WTC11 (cell line): ENCODE results near the gene NOP14. TPM values are rescaled to one million over a fixed set of nuclear protein-coding genes. Genes with fewer than 3 reads are reported as not detected.

ENCODE experiments used
- ATAC-seq: fragments of 200-7000 bp; cut with Tn5 transposase; 2 replicates; pipeline ENCODE4 v1.10.0; 2021; ENCODE audit warnings: mild to moderate bottlenecking, moderate library complexity
- CTCF ChIA-PET: fragments of 300-600 bp; sonication (Branson Sonifier 250); formaldehyde crosslinking; loops from one replicate; lab custom pipeline; 2021; ENCODE audit warnings: antibody characterized with exemption; lab: Charles Lee
- POLR2A ChIA-PET: fragments of 350-600 bp; sonication (Branson Sonifier 250); formaldehyde crosslinking; loops from one replicate; lab custom pipeline; 2021; ENCODE audit warnings: antibody characterized with exemption; lab: Charles Lee
- DNase-seq: peaks from one replicate; pipeline ENCODE4 v3.0.0; 2021; ENCODE audit warnings: low spot score
- H3K27ac Mint-ChIP-seq: 2 replicates; pipeline ENCODE4 v1.8.0; 2021; ENCODE audit warnings: mixed read lengths
- H3K27me3 Mint-ChIP-seq: 2 replicates; pipeline ENCODE4 v1.8.0; 2021; ENCODE audit warnings: low read depth, mild to moderate bottlenecking, moderate library complexity, mixed read lengths
- H3K36me3 Mint-ChIP-seq: 2 replicates; pipeline ENCODE4 v1.8.0; 2021; ENCODE audit warnings: mixed read lengths
- H3K4me1 Mint-ChIP-seq: 2 replicates; pipeline ENCODE4 v1.8.0; 2022; ENCODE audit warnings: mixed read lengths
- H3K4me3 Mint-ChIP-seq: 2 replicates; pipeline ENCODE4 v1.8.0; 2021; ENCODE audit warnings: mild to moderate bottlenecking, moderate library complexity, mixed read lengths
- H3K9me3 Mint-ChIP-seq: 2 replicates; pipeline ENCODE4 v1.8.0; 2021; ENCODE audit warnings: mixed read lengths
- CREB1 ChIP-seq: sonication (generic); formaldehyde crosslinking; IDR thresholded peaks from 2 replicates; pipeline ENCODE4 v1.8.0; 2023; ENCODE audit warnings: mild to moderate bottlenecking, missing genetic modification reagents
- HMGA2 ChIP-seq: fragments of 250-450 bp; sonication (Bioruptor Pico); IDR thresholded peaks from 2 replicates; pipeline ENCODE4 v1.4.0; 2021; ENCODE audit warnings: mild to moderate bottlenecking, moderate library complexity
- IRF2 ChIP-seq: sonication (generic); formaldehyde crosslinking; IDR thresholded peaks from 2 replicates; pipeline ENCODE4 v1.8.0; 2022; ENCODE audit warnings: low read depth, missing genetic modification reagents, borderline replicate concordance
- JAZF1 ChIP-seq: fragments of 250-450 bp; sonication (Bioruptor Pico); IDR thresholded peaks from 2 replicates; pipeline ENCODE4 v1.9.0; 2021; ENCODE audit warnings: moderate library complexity, mild to moderate bottlenecking, inconsistent platforms
- MYBL2 ChIP-seq: sonication (generic); formaldehyde crosslinking; IDR thresholded peaks from 2 replicates; pipeline ENCODE4 v1.8.1; 2023; ENCODE audit warnings: mild to moderate bottlenecking, moderate library complexity, missing genetic modification reagents
- NFE2L1 ChIP-seq: sonication (generic); formaldehyde crosslinking; IDR thresholded peaks from 2 replicates; pipeline ENCODE4 v1.8.1; 2023; ENCODE audit warnings: missing genetic modification reagents
- NR2C2 ChIP-seq: sonication (generic); formaldehyde crosslinking; IDR thresholded peaks from 2 replicates; pipeline ENCODE4 v1.8.0; 2022; ENCODE audit warnings: mild to moderate bottlenecking, missing genetic modification reagents
- OVOL2 ChIP-seq: fragments of 250-450 bp; sonication (Bioruptor Pico); IDR thresholded peaks from 2 replicates; pipeline ENCODE4 v1.9.0; 2021; ENCODE audit warnings: mild to moderate bottlenecking, borderline replicate concordance
- TP53 ChIP-seq: sonication (generic); formaldehyde crosslinking; IDR thresholded peaks from 2 replicates; pipeline ENCODE4 v1.8.1; 2023; ENCODE audit warnings: mild to moderate bottlenecking, missing genetic modification reagents
- ZNF121 ChIP-seq: sonication (generic); formaldehyde crosslinking; IDR thresholded peaks from 2 replicates; pipeline ENCODE4 v1.8.0; 2023; ENCODE audit warnings: missing genetic modification reagents
- ZNF138 ChIP-seq: sonication (generic); formaldehyde crosslinking; conservative IDR thresholded peaks from 2 replicates; pipeline ENCODE4 v1.8.1; 2022; ENCODE audit warnings: mild to moderate bottlenecking, moderate library complexity, missing genetic modification reagents
- ZNF671 ChIP-seq: fragments of 250-450 bp; sonication (Bioruptor Pico); IDR thresholded peaks from 2 replicates; pipeline ENCODE4 v1.8.0; 2021; ENCODE audit warnings: mild to moderate bottlenecking
- total RNA-seq: library from RNA; stranded (reverse); gene quantifications from 3 replicates; pipeline ENCODE4 v1.2.3, GENCODE V29; 2021
- TF ChIP-seq, protein P1 (sequence below): sonication (generic); formaldehyde crosslinking; IDR thresholded peaks from 2 replicates; pipeline ENCODE4 v1.8.1; 2022; ENCODE audit warnings: missing genetic modification reagents, borderline replicate concordance
- TF ChIP-seq, protein P2 (sequence below): sonication (generic); formaldehyde crosslinking; IDR thresholded peaks from 2 replicates; pipeline ENCODE4 v1.8.1; 2022; ENCODE audit warnings: mild to moderate bottlenecking, missing genetic modification reagents, moderate library complexity, borderline replicate concordance
- TF ChIP-seq, protein P3 (sequence below): fragments of 200-600 bp; IDR thresholded peaks from 2 replicates; pipeline ENCODE4 v1.8.0; 2022; ENCODE audit warnings: antibody characterized with exemption
- TF ChIP-seq, protein P4 (sequence below): sonication (generic); formaldehyde crosslinking; IDR thresholded peaks from 2 replicates; pipeline ENCODE4 v1.8.1; 2023; ENCODE audit warnings: mild to moderate bottlenecking, missing genetic modification reagents
- TF ChIP-seq, protein P5 (sequence below): sonication (generic); formaldehyde crosslinking; IDR thresholded peaks from 2 replicates; pipeline ENCODE4 v1.8.0; 2022; ENCODE audit warnings: mild to moderate bottlenecking, missing genetic modification reagents
- TF ChIP-seq, protein P6 (sequence below): sonication (generic); formaldehyde crosslinking; IDR thresholded peaks from 2 replicates; pipeline ENCODE4 v1.8.0; 2022; ENCODE audit warnings: mild to moderate bottlenecking, missing genetic modification reagents
- TF ChIP-seq, protein P7 (sequence below): sonication (generic); formaldehyde crosslinking; IDR thresholded peaks from 2 replicates; pipeline ENCODE4 v1.8.0; 2022; ENCODE audit warnings: mild to moderate bottlenecking, missing genetic modification reagents
- TF ChIP-seq, protein P8 (sequence below): sonication (generic); formaldehyde crosslinking; IDR thresholded peaks from 2 replicates; pipeline ENCODE4 v1.8.1; 2022; ENCODE audit warnings: low read depth, missing genetic modification reagents, borderline replicate concordance

Gene NOP14
- total RNA-seq, 1 experiment from 2014 or later, result 39.1 TPM

DNA sequence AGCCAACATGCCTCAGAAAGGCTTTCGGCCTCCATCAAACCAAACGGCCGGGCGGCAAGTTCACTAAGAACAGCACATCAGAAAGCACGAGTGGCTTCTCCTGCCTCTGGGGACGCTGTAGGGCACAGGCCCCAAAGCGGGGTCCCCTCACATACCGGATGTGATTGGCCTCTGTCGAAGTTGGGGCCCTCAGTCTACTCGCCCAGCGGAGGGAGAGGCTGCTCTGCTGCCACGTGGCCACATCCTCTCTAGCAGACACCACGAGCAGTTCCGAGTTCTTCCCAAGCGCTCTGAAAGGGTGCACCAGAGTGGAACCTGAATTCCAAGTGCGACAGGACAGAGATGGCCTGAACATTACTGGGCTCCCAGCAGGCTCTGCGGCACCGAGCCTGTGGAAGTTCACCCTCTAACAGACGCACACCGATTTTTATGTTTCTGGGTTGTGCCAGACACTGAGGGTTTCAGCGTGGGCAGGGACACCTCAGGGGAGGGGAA is 21.1 kb downstream of the NOP14 start:
- Mint-ChIP-seq H3K36me3 (peaks cover 69% of the 10 kb centered on the region), H3K9me3 (no peaks in the 10 kb centered on the region), H3K4me3 (no peak overlapping the region), H3K27me3 (no peaks in the 10 kb centered on the region), H3K4me1 (peaks cover 3% of the 10 kb centered on the region; the same call in 1 of the 2 replicates), H3K27ac (peak overlapping the region; percentile 87)
- no peak for TF ChIP-seq ZNF121
- no peak for TF ChIP-seq OVOL2
- TF ChIP-seq, protein P1, sequence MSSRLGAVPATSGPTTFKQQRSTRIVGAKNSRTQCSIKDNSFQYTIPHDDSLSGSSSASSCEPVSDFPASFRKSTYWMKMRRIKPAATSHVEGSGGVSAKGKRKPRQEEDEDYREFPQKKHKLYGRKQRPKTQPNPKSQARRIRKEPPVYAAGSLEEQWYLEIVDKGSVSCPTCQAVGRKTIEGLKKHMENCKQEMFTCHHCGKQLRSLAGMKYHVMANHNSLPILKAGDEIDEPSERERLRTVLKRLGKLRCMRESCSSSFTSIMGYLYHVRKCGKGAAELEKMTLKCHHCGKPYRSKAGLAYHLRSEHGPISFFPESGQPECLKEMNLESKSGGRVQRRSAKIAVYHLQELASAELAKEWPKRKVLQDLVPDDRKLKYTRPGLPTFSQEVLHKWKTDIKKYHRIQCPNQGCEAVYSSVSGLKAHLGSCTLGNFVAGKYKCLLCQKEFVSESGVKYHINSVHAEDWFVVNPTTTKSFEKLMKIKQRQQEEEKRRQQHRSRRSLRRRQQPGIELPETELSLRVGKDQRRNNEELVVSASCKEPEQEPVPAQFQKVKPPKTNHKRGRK (CRISPR knock-in tag), result no peak
- no peak for TF ChIP-seq TP53 (CRISPR knock-in tag)
- no peak for TF ChIP-seq ZNF138 (CRISPR knock-in tag)
- TF ChIP-seq CREB1 (CRISPR knock-in tag), result no peak
- no peak for TF ChIP-seq ZNF671 (CRISPR knock-in tag)
- TF ChIP-seq NFE2L1 (CRISPR knock-in tag), result no peak
- TF ChIP-seq, protein P2, sequence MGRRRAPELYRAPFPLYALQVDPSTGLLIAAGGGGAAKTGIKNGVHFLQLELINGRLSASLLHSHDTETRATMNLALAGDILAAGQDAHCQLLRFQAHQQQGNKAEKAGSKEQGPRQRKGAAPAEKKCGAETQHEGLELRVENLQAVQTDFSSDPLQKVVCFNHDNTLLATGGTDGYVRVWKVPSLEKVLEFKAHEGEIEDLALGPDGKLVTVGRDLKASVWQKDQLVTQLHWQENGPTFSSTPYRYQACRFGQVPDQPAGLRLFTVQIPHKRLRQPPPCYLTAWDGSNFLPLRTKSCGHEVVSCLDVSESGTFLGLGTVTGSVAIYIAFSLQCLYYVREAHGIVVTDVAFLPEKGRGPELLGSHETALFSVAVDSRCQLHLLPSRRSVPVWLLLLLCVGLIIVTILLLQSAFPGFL (CRISPR knock-in tag), result no peak
- no peak for TF ChIP-seq JAZF1 (CRISPR knock-in tag)
- no peak for TF ChIP-seq IRF2 (CRISPR knock-in tag)
- TF ChIP-seq, protein P3, sequence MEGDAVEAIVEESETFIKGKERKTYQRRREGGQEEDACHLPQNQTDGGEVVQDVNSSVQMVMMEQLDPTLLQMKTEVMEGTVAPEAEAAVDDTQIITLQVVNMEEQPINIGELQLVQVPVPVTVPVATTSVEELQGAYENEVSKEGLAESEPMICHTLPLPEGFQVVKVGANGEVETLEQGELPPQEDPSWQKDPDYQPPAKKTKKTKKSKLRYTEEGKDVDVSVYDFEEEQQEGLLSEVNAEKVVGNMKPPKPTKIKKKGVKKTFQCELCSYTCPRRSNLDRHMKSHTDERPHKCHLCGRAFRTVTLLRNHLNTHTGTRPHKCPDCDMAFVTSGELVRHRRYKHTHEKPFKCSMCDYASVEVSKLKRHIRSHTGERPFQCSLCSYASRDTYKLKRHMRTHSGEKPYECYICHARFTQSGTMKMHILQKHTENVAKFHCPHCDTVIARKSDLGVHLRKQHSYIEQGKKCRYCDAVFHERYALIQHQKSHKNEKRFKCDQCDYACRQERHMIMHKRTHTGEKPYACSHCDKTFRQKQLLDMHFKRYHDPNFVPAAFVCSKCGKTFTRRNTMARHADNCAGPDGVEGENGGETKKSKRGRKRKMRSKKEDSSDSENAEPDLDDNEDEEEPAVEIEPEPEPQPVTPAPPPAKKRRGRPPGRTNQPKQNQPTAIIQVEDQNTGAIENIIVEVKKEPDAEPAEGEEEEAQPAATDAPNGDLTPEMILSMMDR, result no peak
- TF ChIP-seq, protein P4, sequence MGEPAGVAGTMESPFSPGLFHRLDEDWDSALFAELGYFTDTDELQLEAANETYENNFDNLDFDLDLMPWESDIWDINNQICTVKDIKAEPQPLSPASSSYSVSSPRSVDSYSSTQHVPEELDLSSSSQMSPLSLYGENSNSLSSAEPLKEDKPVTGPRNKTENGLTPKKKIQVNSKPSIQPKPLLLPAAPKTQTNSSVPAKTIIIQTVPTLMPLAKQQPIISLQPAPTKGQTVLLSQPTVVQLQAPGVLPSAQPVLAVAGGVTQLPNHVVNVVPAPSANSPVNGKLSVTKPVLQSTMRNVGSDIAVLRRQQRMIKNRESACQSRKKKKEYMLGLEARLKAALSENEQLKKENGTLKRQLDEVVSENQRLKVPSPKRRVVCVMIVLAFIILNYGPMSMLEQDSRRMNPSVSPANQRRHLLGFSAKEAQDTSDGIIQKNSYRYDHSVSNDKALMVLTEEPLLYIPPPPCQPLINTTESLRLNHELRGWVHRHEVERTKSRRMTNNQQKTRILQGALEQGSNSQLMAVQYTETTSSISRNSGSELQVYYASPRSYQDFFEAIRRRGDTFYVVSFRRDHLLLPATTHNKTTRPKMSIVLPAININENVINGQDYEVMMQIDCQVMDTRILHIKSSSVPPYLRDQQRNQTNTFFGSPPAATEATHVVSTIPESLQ, result no peak
- TF ChIP-seq, protein P5, sequence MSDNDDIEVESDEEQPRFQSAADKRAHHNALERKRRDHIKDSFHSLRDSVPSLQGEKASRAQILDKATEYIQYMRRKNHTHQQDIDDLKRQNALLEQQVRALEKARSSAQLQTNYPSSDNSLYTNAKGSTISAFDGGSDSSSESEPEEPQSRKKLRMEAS (CRISPR knock-in tag), result no peak
- ATAC-seq (no peak), DNase-seq (no peak)
- POLR2A ChIA-PET, result no interaction called here
- CTCF ChIA-PET, result no interaction called here

DNA sequence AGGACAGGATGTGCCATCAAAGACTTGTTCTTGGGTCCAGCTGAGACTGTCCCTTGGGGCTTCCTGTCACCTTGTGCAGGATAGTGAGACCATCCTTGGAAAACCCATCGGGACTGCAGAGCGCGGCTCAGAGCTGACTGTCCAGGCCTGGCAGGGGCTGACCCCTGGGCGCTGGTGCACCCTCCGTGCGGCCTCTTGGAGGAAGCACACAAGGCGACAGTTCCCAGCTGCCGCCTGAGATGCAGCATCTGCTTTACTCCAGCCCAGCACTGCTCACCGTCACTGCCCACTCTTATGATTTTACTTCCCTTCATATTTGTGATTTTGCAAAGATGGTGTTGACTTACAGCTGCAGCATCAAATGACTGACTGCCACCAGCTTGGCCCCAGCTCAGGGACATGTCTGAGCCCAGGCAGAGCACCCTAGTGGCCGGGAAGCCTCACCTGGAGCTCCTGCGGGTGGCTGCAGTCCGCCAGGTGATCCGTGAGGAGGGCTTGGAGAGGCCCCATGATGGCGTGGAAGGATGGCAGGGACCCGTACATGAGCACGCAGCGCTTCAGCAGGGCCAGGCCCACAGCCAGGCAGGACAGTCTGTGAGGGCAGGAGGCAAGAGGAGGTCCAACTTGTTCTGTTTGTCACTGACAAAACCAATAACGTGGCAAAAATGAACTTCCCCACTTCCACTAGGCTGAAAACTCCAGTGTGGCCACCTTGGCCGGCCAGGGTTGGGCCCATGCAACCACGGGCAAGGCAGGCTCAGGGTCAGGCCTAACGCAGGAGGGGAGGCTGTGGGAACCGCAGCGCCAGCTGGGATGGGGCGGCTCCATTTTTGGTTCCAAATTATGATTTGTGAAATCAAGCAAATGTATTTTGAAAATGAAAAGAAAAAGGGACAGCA is 21.8 kb downstream of the NOP14 start:
- no peak overlapping the region for H3K27ac Mint-ChIP-seq
- TF ChIP-seq, protein P6, sequence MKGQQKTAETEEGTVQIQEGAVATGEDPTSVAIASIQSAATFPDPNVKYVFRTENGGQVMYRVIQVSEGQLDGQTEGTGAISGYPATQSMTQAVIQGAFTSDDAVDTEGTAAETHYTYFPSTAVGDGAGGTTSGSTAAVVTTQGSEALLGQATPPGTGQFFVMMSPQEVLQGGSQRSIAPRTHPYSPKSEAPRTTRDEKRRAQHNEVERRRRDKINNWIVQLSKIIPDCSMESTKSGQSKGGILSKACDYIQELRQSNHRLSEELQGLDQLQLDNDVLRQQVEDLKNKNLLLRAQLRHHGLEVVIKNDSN (CRISPR knock-in tag), result no peak
- no peak for TF ChIP-seq MYBL2
- TF ChIP-seq, protein P7, sequence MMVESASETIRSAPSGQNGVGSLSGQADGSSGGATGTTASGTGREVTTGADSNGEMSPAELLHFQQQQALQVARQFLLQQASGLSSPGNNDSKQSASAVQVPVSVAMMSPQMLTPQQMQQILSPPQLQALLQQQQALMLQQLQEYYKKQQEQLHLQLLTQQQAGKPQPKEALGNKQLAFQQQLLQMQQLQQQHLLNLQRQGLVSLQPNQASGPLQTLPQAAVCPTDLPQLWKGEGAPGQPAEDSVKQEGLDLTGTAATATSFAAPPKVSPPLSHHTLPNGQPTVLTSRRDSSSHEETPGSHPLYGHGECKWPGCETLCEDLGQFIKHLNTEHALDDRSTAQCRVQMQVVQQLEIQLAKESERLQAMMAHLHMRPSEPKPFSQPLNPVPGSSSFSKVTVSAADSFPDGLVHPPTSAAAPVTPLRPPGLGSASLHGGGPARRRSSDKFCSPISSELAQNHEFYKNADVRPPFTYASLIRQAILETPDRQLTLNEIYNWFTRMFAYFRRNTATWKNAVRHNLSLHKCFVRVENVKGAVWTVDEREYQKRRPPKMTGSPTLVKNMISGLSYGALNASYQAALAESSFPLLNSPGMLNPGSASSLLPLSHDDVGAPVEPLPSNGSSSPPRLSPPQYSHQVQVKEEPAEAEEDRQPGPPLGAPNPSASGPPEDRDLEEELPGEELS (CRISPR knock-in tag), result no peak
- TF ChIP-seq NR2C2, result no peak
- TF ChIP-seq HMGA2, result no peak
- TF ChIP-seq, protein P8, sequence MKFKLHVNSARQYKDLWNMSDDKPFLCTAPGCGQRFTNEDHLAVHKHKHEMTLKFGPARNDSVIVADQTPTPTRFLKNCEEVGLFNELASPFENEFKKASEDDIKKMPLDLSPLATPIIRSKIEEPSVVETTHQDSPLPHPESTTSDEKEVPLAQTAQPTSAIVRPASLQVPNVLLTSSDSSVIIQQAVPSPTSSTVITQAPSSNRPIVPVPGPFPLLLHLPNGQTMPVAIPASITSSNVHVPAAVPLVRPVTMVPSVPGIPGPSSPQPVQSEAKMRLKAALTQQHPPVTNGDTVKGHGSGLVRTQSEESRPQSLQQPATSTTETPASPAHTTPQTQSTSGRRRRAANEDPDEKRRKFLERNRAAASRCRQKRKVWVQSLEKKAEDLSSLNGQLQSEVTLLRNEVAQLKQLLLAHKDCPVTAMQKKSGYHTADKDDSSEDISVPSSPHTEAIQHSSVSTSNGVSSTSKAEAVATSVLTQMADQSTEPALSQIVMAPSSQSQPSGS (CRISPR knock-in tag), result no peak
- CTCF ChIA-PET, result no interaction called here
- H3K9me3 Mint-ChIP-seq, result no peaks in the 10 kb centered on the region
- no peak overlapping the region for H3K4me3 Mint-ChIP-seq
- DNase-seq (no peak), ATAC-seq (no peak)
- no peaks in the 10 kb centered on the region for H3K27me3 Mint-ChIP-seq
- POLR2A ChIA-PET, result interaction anchor here (1.0 kb wide), 1 partner anchor 18 kb away, joined by 3 read pairs; no protein-coding TSS in a partner anchor
- peaks cover 10% of the 10 kb centered on the region; the same call in 1 of the 2 replicates for H3K4me1 Mint-ChIP-seq
- H3K36me3 Mint-ChIP-seq, result peaks cover 63% of the 10 kb centered on the region
